GM18858 (cell line): Measurements from ENCODE around the gene GNG14.
"Not testable (repeated sequence)": the region's sequence is repeated elsewhere in the genome, so short reads cannot be mapped to it uniquely, and the experiment has no call there.

Source experiments
- ATAC-seq: cut with Tn5 transposase; IDR thresholded peaks from one replicate; pipeline ENCODE4 v1.9.1; 2021; ENCODE audit not compliant: unreplicated experiment

The GNG14 gene

GRCh38 chr19:12667731-12668302, 20.0 kb upstream of the GNG14 start:
- no peak for ATAC-seq

- ATAC-seq: no peak
These were observed 19.5 kb upstream of the GNG14 start for GRCh38 chr19:12668346-12668745.

- ATAC-seq: no peak
These were observed 18.9 kb upstream of the GNG14 start for GRCh38 chr19:12668932-12669269.

- no peak for ATAC-seq
These were observed 18.3 kb upstream of the GNG14 start for GRCh38 chr19:12669270-12670158.

- ATAC-seq: no peak
These were observed 17.5 kb upstream of the GNG14 start for GRCh38 chr19:12670159-12670928.

- ATAC-seq: no peak
These were observed 15.1 kb upstream of the GNG14 start for GRCh38 chr19:12672744-12673143.

- no peak for ATAC-seq
These were observed 12.4 kb upstream of the GNG14 start for GRCh38 chr19:12675399-12675798.

- ATAC-seq: no peak
These were observed 11.9 kb upstream of the GNG14 start for GRCh38 chr19:12675940-12676339.

- ATAC-seq: no peak
These were observed 11.4 kb upstream of the GNG14 start for GRCh38 chr19:12676384-12676792.

- no peak for ATAC-seq
These were observed 10.9 kb upstream of the GNG14 start for GRCh38 chr19:12676928-12677327.

GRCh38 chr19:12678039-12678438, 9.8 kb upstream of the GNG14 start:
- not testable (repeated sequence) for ATAC-seq

- no peak for ATAC-seq
These were observed 7.8 kb upstream of the GNG14 start for GRCh38 chr19:12680034-12680433.

GRCh38 chr19:12681074-12681987, 6.5 kb upstream of the GNG14 start, which contains the start of gene DHPS:
DHPS (minus strand) TSS chr19:12681880; CDS start chr19:12681766, 114 bp downstream.
- ATAC-seq: peak; percentile 45

- ATAC-seq: no peak
These were observed 2.0 kb upstream of the GNG14 start for GRCh38 chr19:12685831-12686230.

GRCh38 chr19:12689012-12689411, 1.2 kb downstream of the GNG14 start:
- no peak for ATAC-seq

- ATAC-seq: no peak
These were observed 1.9 kb downstream of the GNG14 start for GRCh38 chr19:12689581-12690216.

GRCh38 chr19:12692960-12693359, 5.2 kb downstream of the GNG14 start:
- no peak for ATAC-seq

GRCh38 chr19:12694641-12695040, 6.8 kb downstream of the GNG14 start:
- ATAC-seq: no peak

GRCh38 chr19:12695096-12695495, 7.3 kb downstream of the GNG14 start:
- ATAC-seq: no peak

- ATAC-seq: no peak
These were observed 7.7 kb downstream of the GNG14 start for GRCh38 chr19:12695514-12695913.
